HG02610 (cell line): ENCODE results near the gene CLIP2.
"Not testable (repeated sequence)": the region's sequence is repeated elsewhere in the genome, so short reads cannot be mapped to it uniquely, and the experiment has no call there.

Experiments
- ATAC-seq: cut with Tn5 transposase; IDR thresholded peaks from one replicate; pipeline ENCODE4 v1.9.1; 2021; ENCODE audit warnings: mild to moderate bottlenecking, moderate library complexity; ENCODE audit not compliant: unreplicated experiment

The CLIP2 gene

GRCh38 chr7:74294191-74294998, 5.2 kb downstream of the CLIP2 start:
- no peak for ATAC-seq

GRCh38 chr7:74297516-74298233, 8.5 kb downstream of the CLIP2 start:
- ATAC-seq: no peak

GRCh38 chr7:74299401-74299800, 10.2 kb downstream of the CLIP2 start:
- ATAC-seq: no peak

- ATAC-seq: no peak
Measured at GRCh38 chr7:74300926-74301325, 11.7 kb downstream of the CLIP2 start.

GRCh38 chr7:74302745-74303221, 13.6 kb downstream of the CLIP2 start:
- ATAC-seq: no peak

- no peak for ATAC-seq
Measured at GRCh38 chr7:74304550-74304949, 15.3 kb downstream of the CLIP2 start.

GRCh38 chr7:74306004-74306729, 17.0 kb downstream of the CLIP2 start:
- ATAC-seq: no peak

- ATAC-seq: no peak
Measured at GRCh38 chr7:74306730-74307469, 17.7 kb downstream of the CLIP2 start.

- ATAC-seq: no peak
Measured at GRCh38 chr7:74307738-74308505, 18.7 kb downstream of the CLIP2 start.

- no peak for ATAC-seq
Measured at GRCh38 chr7:74309181-74309580, 20.0 kb downstream of the CLIP2 start.

GRCh38 chr7:74311305-74311744, 22.1 kb downstream of the CLIP2 start:
- no peak for ATAC-seq

GRCh38 chr7:74312418-74313028, 23.3 kb downstream of the CLIP2 start:
- no peak for ATAC-seq

- not testable (repeated sequence) for ATAC-seq
Measured at GRCh38 chr7:74315891-74316290, 26.7 kb downstream of the CLIP2 start.

GRCh38 chr7:74317146-74317782, 28.1 kb downstream of the CLIP2 start:
- no peak for ATAC-seq

GRCh38 chr7:74318043-74318442, 28.8 kb downstream of the CLIP2 start:
- no peak for ATAC-seq

GRCh38 chr7:74320645-74321221, 31.5 kb downstream of the CLIP2 start:
- ATAC-seq: no peak

GRCh38 chr7:74322892-74323291, 33.7 kb downstream of the CLIP2 start:
- not testable (repeated sequence) for ATAC-seq

- ATAC-seq: no peak
Measured at GRCh38 chr7:74324531-74325209, 35.5 kb downstream of the CLIP2 start.
